Measurements from ENCODE around the gene CELSR1. TPM values are rescaled to one million over a fixed set of nuclear protein-coding genes. Genes with fewer than 3 reads are reported as not detected.
A peak's percentile ranks its signal among the peaks of the same experiment; 100 is the strongest.

Gene CELSR1
- polyA plus RNA-seq, 1 experiment = 1.0 TPM

- ChIA-PET CTCF (no interaction called here), POLR2A (no interaction called here)
- TF ChIP-seq CTCF (IDR thresholded peaks at IDR 0.05; ENCODE audit: insufficient read depth, low read depth, low read length) = no peak
- H3K36me3 ChIP-seq (ENCODE audit: control insufficient read depth, insufficient read depth, low read length) = no peaks in the 10 kb centered on the region
- H3K4me3 ChIP-seq (ENCODE audit: low read depth, low read length) = no peak overlapping the region
- DNase-seq (ENCODE audit: low read depth) = no peak
- H3K27me3 ChIP-seq (ENCODE audit: control insufficient read depth, insufficient read depth, low read length) = peaks cover 2% of the 10 kb centered on the region; the same call in 1 of the 2 replicates
These were observed 109.2 kb downstream of the CELSR1 start for GRCh38 chr22:46428171-46428570.

- CTCF ChIA-PET = no interaction called here
- DNase-seq (ENCODE audit: low read depth) = peak; percentile 85
- Histone ChIP-seq H3K36me3 (ENCODE audit: control insufficient read depth, insufficient read depth, low read length) (no peaks in the 10 kb centered on the region), H3K27me3 (ENCODE audit: control insufficient read depth, insufficient read depth, low read length) (peaks cover 2% of the 10 kb centered on the region; the same call in 1 of the 2 replicates), H3K4me3 (ENCODE audit: low read depth, low read length) (no peak overlapping the region)
- POLR2A ChIA-PET = no interaction called here
- no peak for TF ChIP-seq CTCF (IDR thresholded peaks at IDR 0.05; ENCODE audit: insufficient read depth, low read depth, low read length)
These were observed 112.4 kb downstream of the CELSR1 start for GRCh38 chr22:46425016-46425415.

GRCh38 chr22:46424496-46424895 lies 112.9 kb downstream of the CELSR1 start:
- no peak for DNase-seq (ENCODE audit: low read depth)
- H3K36me3 ChIP-seq (ENCODE audit: control insufficient read depth, insufficient read depth, low read length) = no peaks in the 10 kb centered on the region
- no peak overlapping the region for H3K4me3 ChIP-seq (ENCODE audit: low read depth, low read length)
- peaks cover 2% of the 10 kb centered on the region; the same call in 1 of the 2 replicates for H3K27me3 ChIP-seq (ENCODE audit: control insufficient read depth, insufficient read depth, low read length)
- TF ChIP-seq CTCF (IDR thresholded peaks at IDR 0.05; ENCODE audit: insufficient read depth, low read depth, low read length) = no peak
- ChIA-PET CTCF (interaction anchor here (0.6 kb wide), 1 partner anchor 124 kb away, joined by 3 read pairs; no protein-coding TSS in a partner anchor), POLR2A (no interaction called here)

- Histone ChIP-seq H3K27me3 (ENCODE audit: control insufficient read depth, insufficient read depth, low read length) (no peaks in the 10 kb centered on the region; the same call in 1 of the 2 replicates), H3K4me3 (ENCODE audit: low read depth, low read length) (no peak overlapping the region), H3K36me3 (ENCODE audit: control insufficient read depth, insufficient read depth, low read length) (no peaks in the 10 kb centered on the region)
- no peak for TF ChIP-seq CTCF (IDR thresholded peaks at IDR 0.05; ENCODE audit: insufficient read depth, low read depth, low read length)
- ChIA-PET POLR2A (no interaction called here), CTCF (no interaction called here)
- no peak for DNase-seq (ENCODE audit: low read depth)
These were observed 114.5 kb downstream of the CELSR1 start for GRCh38 chr22:46422896-46423295.

- Histone ChIP-seq H3K27me3 (ENCODE audit: control insufficient read depth, insufficient read depth, low read length) (no peaks in the 10 kb centered on the region; the same call in 1 of the 2 replicates), H3K36me3 (ENCODE audit: control insufficient read depth, insufficient read depth, low read length) (no peaks in the 10 kb centered on the region), H3K4me3 (ENCODE audit: low read depth, low read length) (no peak overlapping the region)
- no peak for TF ChIP-seq CTCF (IDR thresholded peaks at IDR 0.05; ENCODE audit: insufficient read depth, low read depth, low read length)
- CTCF ChIA-PET = no interaction called here
- POLR2A ChIA-PET = no interaction called here
- DNase-seq (ENCODE audit: low read depth) = no peak
These were observed 116.2 kb downstream of the CELSR1 start for GRCh38 chr22:46421267-46421666.
